Measurements from ENCODE around the gene KMT2C.

KMT2C gene

DNA sequence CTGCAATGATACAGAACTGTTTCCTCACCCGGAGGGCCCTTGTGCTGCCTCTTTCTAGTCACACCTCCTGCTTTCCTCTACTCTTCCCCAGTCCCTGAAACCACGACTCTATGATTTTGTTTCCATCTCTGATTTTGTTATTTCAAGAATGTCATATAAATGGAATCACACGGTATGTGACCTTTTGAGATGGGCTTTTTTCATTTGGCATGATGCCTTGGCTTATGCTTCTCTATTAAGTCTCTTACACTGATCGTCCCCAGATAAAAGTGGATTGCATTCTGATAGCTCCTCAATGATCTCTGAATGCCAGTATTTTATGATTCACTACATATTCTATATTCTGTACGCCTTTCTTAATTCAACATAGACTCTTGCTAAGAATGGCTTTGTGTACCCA is 332.1 kb downstream of the KMT2C start:
- no peak for DNase-seq (ENCODE audit: low read depth)

DNA sequence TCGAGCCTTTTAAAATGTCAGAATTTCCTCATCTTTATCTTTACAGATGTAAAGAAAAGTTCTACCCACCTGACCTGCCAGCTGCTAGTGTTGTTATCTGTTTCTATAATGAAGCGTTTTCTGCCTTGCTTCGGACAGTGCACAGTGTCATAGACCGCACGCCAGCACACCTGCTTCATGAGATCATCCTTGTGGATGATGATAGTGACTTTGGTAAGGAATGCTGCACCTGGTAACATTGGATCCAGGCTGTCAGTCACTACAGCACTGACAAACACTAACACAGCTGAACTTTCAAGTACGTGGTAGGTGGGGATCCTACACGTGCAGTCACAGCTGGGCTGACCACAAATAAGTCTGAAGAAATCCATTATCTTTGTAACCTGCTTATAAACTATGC is 332.7 kb downstream of the KMT2C start:
- no peak for DNase-seq (ENCODE audit: low read depth)

DNA sequence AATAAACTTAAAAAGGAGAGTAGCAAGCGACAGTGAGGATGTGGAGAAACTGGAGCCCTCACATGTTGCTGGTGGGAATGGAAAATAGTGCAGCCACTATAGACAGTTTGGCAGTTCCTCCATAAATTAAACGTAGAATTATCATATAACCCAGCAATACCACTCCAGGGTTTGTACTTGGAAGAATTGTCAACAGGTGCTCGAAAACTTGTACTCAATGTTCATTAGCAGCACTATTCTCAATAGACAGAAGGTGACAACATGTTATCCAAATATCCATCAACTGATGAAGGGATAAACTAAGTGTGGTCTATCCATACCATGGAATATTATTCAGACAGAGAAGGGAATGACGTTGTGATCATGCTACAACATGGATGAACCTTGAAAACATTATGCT is 338.5 kb downstream of the KMT2C start:
- no peak for DNase-seq (ENCODE audit: low read depth)

DNA sequence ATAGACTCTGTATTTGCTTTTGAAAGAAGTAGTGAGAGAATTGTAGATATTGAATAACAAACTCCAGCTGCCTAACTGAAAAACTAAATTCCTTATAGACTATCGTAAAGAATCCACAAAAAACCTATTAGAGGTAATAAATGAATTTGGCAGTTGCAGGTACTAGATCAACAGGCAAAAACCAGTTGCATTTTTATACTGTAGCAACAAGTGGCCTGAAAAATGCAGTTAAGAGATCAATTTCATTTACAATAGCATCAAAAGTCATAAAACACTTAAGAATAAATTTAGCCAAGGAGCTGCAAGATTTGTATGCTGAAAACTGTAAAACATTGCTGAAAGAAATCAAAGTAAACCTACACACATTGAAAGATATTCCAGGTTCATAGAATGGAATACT is 340.0 kb downstream of the KMT2C start:
- DNase-seq (ENCODE audit: low read depth) = no peak

DNA sequence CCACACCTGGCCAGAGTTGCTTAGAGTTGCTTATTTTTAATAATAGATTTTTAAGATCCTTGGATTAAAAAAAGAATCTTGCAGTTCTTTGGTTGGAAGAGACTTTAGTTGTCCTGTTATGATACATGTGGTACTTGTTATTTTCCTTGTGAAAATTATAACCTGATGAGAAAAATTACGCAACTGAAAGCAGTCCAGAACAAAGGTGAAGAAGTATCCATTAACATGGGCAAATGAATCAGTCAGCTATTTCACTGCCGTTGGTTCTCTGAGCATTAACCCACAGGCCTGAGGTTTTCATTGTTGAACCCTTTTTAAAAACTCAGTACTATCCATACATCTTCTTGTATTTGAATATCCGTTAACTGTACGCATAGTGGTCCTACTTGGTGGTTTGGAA is 342.1 kb downstream of the KMT2C start:
- no peak for DNase-seq (ENCODE audit: low read depth)

DNA sequence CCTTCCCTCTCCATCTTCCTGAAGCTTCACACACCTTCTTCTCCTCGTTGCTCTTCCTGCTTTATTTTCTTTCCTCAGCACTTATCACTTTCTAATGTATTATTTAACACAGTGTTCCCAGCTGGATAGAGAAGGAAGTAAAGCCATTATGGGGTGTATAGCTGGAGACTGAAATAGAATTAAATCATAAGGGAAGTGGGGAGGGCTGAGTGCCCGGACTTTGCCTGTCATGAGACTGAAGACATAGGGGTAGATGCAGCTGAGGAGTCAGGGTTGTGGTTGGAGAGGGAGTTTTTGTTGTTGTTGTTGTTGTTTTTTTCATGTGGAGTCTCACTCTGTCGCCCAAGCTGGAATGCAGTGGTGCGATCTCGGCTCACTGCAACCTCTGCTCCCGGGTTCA is 345.1 kb downstream of the KMT2C start:
- no peak for DNase-seq (ENCODE audit: low read depth)

DNA sequence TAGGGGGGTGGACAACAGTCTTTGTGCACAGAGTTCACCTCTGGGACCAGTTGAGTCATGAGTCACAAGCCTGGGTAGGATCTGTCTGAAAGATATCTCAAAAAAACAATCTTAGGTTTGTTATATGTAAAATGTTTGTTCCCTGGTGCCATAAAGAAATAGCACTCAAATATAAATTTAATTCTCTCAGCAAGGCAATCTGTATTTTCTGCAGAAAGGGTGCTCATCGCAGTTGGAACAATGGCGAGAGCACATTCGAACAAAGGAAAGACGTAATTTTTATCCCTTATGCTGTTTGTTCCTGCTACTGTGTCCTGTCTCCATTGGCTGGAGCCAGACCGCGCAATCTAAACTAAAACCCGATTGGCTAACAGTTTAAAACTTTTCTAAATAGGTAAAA is 346.6 kb downstream of the KMT2C start:
- DNase-seq (ENCODE audit: low read depth) = no peak

DNA sequence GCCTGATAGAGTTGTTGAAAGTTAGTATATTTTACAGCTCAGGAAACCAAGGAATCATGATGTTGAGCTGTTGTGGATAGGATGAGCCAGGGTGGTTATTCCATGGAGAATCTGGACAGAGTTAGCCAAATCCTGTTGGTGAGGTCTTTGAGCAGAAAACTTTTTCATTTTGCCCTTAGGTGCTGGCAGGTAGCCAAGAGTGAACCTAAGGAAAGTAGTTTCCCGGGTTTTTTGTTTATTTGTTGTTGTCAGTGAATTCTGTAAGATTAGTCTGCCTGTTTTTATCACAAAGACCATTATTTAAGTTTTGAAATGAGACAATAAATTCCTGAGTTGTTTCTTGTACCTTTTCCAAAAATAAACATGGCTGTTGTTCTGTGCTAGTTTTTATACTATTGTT is 349.3 kb downstream of the KMT2C start:
- no peak for DNase-seq (ENCODE audit: low read depth)

DNA sequence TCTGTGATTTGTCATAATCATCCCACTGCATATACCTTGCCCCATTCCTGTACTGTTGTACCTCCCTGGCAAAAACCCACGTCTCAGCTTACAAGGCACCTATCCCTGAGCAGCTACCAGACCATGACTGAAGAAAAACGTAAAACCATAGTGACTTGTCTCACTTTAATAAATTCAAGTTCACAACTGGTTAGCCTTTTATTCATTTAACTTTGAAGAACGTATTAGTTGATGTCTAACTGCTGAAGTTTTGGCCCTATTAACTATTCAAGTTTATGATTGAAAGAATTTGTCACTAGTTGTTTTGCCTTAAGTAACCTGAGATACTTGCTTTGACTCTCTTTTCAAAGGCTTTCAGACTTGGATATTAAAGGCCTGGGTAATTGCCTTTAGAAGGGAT is 350.7 kb downstream of the KMT2C start:
- DNase-seq (ENCODE audit: low read depth) = no peak
